22Rv1 (cell line): ENCODE measurements around the gene NT5C.

ENCODE experiments used
- ZFX ChIP-seq: fragments of 450-650 bp; IDR thresholded peaks from 2 replicates; pipeline ENCODE4 v1.6.1; 2017; ENCODE audit warnings: antibody characterized with exemption, borderline replicate concordance
- TF ChIP-seq, protein P1 (sequence below): fragments of 450-650 bp; IDR thresholded peaks from 2 replicates; pipeline ENCODE4 v1.5.1; 2017; ENCODE audit warnings: mild to moderate bottlenecking

- TF ChIP-seq, protein P1, sequence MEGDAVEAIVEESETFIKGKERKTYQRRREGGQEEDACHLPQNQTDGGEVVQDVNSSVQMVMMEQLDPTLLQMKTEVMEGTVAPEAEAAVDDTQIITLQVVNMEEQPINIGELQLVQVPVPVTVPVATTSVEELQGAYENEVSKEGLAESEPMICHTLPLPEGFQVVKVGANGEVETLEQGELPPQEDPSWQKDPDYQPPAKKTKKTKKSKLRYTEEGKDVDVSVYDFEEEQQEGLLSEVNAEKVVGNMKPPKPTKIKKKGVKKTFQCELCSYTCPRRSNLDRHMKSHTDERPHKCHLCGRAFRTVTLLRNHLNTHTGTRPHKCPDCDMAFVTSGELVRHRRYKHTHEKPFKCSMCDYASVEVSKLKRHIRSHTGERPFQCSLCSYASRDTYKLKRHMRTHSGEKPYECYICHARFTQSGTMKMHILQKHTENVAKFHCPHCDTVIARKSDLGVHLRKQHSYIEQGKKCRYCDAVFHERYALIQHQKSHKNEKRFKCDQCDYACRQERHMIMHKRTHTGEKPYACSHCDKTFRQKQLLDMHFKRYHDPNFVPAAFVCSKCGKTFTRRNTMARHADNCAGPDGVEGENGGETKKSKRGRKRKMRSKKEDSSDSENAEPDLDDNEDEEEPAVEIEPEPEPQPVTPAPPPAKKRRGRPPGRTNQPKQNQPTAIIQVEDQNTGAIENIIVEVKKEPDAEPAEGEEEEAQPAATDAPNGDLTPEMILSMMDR, result no peak
- TF ChIP-seq ZFX, result no peak
Observed at GRCh38 chr17:75099881-75100595, 31.5 kb downstream of the NT5C start.
